GM10248 (cell line): Measurements from ENCODE around the gene DLGAP1.

Experiments
- CTCF ChIA-PET: fragments of 300-600 bp; sonication (Branson Sonifier 250); formaldehyde crosslinking; extraction: SDS; loops from one replicate; lab custom pipeline; 2021; ENCODE audit warnings: antibody characterized with exemption; lab: Yijun Ruan, JAX
- POLR2A ChIA-PET: fragments of 350-650 bp; sonication (Branson Sonifier 250); formaldehyde crosslinking; extraction: SDS; loops from one replicate; lab custom pipeline; 2020; ENCODE audit warnings: antibody characterized with exemption; lab: Yijun Ruan, JAX
- DNase-seq: peaks from one replicate; pipeline ENCODE4 v3.0.0; 2012; ENCODE audit errors: extremely low spot score
- TF ChIP-seq, protein P1 (sequence below): IDR thresholded peaks from 2 replicates; pipeline ENCODE4 v1.5.1; 2012; ENCODE audit warnings: mild to moderate bottlenecking, low read depth; ENCODE audit errors: extremely low read depth, missing control alignments, control extremely low read depth

Gene DLGAP1

DNA sequence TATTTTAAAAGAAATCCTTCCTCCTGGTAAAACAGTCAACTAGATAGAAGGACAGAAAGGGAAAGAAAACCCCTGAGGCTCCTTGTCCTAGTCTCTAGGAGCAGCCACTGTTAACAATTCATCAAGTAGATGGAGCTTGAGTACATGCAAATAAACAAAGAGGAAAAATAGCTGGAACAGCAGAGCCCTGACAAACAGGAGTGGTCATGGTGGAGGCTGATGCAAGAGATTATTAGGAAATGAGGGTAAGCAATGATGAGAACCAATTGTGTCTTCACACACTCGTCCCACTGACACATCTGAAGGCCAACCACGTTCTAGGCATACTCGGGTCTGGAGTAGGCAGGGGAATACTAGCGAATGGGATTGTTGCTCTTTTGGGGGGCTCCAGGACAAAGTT is 9.2 kb downstream of the DLGAP1 start:
- TF ChIP-seq, protein P1, sequence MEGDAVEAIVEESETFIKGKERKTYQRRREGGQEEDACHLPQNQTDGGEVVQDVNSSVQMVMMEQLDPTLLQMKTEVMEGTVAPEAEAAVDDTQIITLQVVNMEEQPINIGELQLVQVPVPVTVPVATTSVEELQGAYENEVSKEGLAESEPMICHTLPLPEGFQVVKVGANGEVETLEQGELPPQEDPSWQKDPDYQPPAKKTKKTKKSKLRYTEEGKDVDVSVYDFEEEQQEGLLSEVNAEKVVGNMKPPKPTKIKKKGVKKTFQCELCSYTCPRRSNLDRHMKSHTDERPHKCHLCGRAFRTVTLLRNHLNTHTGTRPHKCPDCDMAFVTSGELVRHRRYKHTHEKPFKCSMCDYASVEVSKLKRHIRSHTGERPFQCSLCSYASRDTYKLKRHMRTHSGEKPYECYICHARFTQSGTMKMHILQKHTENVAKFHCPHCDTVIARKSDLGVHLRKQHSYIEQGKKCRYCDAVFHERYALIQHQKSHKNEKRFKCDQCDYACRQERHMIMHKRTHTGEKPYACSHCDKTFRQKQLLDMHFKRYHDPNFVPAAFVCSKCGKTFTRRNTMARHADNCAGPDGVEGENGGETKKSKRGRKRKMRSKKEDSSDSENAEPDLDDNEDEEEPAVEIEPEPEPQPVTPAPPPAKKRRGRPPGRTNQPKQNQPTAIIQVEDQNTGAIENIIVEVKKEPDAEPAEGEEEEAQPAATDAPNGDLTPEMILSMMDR: no peak
- CTCF ChIA-PET: no interaction called here
- POLR2A ChIA-PET: no interaction called here
- DNase-seq: no peak

DNA sequence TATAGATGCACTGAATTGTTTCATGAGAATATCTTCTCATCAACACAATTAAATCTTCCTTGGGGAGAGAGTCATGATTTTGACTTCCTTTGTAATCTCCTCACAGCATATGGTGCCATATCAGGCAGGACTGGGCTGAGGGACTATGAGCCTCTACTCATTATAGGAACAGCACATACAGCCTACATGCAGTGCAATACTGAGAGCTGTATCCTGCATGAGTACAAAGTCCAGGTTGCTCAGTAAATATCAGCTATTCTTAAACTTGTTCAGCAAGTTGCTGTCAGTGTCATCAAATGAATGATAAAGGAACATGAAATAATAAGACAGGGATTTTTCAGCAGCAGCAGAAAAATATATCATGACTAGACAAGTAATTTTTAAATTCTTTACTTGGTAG is 10.8 kb downstream of the DLGAP1 start:
- no peak for DNase-seq
- TF ChIP-seq, protein P1: no peak
- ChIA-PET POLR2A (no interaction called here), CTCF (interaction anchor here (0.9 to 1.4 kb wide), 4 partner anchors 9 to 23 kb away, joined by 3 read pairs; no protein-coding TSS in a partner anchor)

DNA sequence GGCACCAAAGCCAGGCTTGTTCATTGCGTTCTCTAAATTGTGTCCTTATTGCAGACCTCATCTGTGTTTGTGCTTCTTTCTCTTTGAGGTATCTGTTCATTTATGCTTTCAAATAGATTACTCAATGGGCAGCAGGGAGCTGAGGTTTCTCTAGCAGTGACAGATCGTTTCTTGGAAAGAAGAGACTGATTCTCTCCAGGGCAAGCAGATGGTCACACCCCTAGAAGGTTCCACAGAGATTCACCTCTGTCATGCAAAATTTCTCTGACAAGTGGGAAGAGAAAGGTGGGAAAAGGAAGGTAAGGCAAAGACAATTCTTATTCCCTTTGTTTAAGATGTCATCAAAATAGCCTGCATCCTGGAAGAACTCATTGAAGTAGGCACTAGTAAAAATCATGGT is 14.0 kb downstream of the DLGAP1 start:
- CTCF ChIA-PET: no interaction called here
- POLR2A ChIA-PET: no interaction called here
- no peak for DNase-seq
- TF ChIP-seq, protein P1: no peak

DNA sequence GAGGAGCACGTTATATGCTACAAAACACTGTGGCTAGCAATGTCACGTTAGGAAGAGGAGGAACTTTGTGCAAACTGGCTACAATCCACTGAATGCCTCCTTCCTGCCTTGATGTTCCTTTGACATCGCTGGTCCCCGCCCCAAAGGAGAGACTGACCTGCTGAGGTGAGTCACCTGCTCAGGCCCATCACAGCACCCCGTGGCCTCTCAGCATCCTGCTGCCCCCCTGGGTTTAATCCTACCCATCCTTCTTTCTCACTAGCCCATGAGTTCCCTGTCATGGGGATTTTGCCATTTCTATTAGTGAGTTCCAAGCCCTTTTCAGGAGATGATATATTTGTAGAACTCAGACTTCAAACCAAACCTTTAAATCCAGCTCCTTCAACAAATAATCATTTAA is 16.2 kb downstream of the DLGAP1 start:
- ChIA-PET POLR2A (no interaction called here), CTCF (no interaction called here)
- TF ChIP-seq, protein P1: no peak
- no peak for DNase-seq

DNA sequence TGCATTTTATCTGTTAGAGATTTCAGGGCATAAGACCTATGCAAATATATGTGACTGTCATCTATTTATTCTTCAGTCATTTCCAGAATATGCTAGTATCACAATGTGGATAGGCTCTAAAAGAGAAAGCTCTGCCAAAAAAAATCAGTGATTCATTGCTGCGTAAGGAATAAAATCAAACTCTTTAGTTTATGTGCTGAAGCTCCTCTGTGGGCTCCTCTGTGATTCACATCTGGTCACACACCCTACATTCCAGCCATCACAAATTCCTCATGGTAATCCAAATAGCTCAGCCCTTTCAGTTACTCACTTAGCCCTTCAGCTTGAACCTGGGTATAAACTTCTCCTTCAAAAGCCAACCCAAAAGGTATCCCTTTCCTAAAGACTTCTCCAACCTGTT is 21.4 kb downstream of the DLGAP1 start:
- CTCF ChIA-PET: interaction anchor here (1.6 kb wide), 1 partner anchor 9 kb away, joined by 6 read pairs; no protein-coding TSS in a partner anchor
- POLR2A ChIA-PET: no interaction called here
- no peak for DNase-seq
- TF ChIP-seq, protein P1: no peak

DNA sequence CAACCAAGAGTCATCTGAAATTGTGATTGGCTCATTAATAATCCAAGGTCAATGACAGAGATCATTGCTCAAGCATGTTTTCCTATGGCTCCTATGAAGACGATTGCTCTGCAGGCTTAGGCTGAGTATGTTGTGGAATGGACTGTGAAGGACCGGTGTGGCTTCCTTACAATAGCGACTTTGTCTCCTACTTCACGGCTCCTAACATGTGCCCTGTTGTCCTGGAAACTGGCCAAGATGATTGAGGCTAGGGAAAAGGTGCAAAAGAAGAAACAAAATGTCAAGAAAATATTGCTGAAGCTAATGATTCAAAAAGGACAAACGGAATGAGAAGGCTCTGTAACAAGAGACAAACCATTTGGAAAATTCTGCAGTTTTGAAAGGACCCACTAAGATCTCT is 24.3 kb downstream of the DLGAP1 start:
- POLR2A ChIA-PET: no interaction called here
- DNase-seq: no peak
- TF ChIP-seq, protein P1: no peak
- CTCF ChIA-PET: interaction anchor here (1.4 kb wide), 1 partner anchor 19 kb away, joined by 3 read pairs; no protein-coding TSS in a partner anchor
